Skeletal muscle satellite cell (primary cell): Measurements from ENCODE around the gene CR1.
"Not testable (repeated sequence)": the region's sequence is repeated elsewhere in the genome, so short reads cannot be mapped to it uniquely, and the experiment has no call there.

Experiments
- H3K27me3 ChIP-seq: 2 replicates; pipeline ENCODE4 v1.7.0; 2013; ENCODE audit warnings: low read length; ENCODE audit not compliant: control insufficient read depth, insufficient read depth
- H3K36me3 ChIP-seq: 2 replicates; pipeline ENCODE4 v1.7.0; 2013; ENCODE audit warnings: mild to moderate bottlenecking, control low read depth, low read length; ENCODE audit not compliant: insufficient read depth
- H3K4me1 ChIP-seq: 2 replicates; pipeline ENCODE4 v1.7.0; 2013; ENCODE audit warnings: low read length; ENCODE audit not compliant: control insufficient read depth, insufficient read depth
- H3K4me2 ChIP-seq: 2 replicates; pipeline ENCODE4 v1.7.0; 2013; ENCODE audit warnings: mild to moderate bottlenecking, low read length
- H3K4me3 ChIP-seq: 2 replicates; pipeline ENCODE4 v1.7.0; 2013; ENCODE audit warnings: low read length
- H3K9ac ChIP-seq: 2 replicates; pipeline ENCODE4 v1.7.0; 2013; ENCODE audit warnings: mild to moderate bottlenecking, low read depth, low read length, moderate library complexity
- H3K9me3 ChIP-seq: replicated peaks from 2 replicates; pipeline ENCODE4 v1.7.0; 2013; ENCODE audit warnings: mild to moderate bottlenecking, control low read depth, low read length

CR1 gene

GRCh38 chr1:207669528-207670009, 173.6 kb downstream of the CR1 start:
- H3K27me3 ChIP-seq: peaks cover 51% of the 10 kb centered on the region
- H3K9ac ChIP-seq: no peak overlapping the region
- H3K4me1 ChIP-seq: no peaks in the 10 kb centered on the region

DNA sequence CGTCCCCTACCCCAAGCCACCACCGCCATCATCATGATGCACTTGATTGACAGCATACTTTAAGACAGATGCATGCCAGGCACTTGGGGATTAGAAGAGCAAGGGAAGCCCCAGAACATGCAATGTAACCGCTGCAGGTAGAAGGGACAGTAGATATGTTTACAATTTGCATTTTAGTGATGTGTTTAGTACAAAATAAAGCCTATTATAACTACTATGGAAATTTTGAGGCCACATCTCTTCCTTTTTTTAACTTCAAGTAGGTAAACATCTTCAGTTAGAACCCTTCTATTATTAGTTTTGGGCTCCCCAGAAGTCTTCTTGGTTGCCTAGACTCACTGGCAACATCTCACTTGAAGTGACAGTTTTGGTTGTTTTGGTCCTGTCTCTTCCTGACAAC, 174.2 kb downstream of the CR1 start:
- Histone ChIP-seq H3K27me3 (peaks cover 51% of the 10 kb centered on the region), H3K4me1 (no peaks in the 10 kb centered on the region), H3K4me2 (no peak overlapping the region), H3K9me3 (no peaks in the 10 kb centered on the region), H3K36me3 (no peaks in the 10 kb centered on the region), H3K4me3 (no peak overlapping the region), H3K9ac (no peak overlapping the region)

More at GRCh38 chr1:207669528-207670009, 173.6 kb downstream of the CR1 start:
- Histone ChIP-seq H3K36me3 (no peaks in the 10 kb centered on the region), H3K4me2 (no peak overlapping the region), H3K9me3 (no peaks in the 10 kb centered on the region), H3K4me3 (no peak overlapping the region)

- Histone ChIP-seq H3K9me3 (no peaks in the 10 kb centered on the region), H3K4me3 (no peak overlapping the region), H3K4me1 (no peaks in the 10 kb centered on the region), H3K4me2 (no peak overlapping the region), H3K9ac (no peak overlapping the region), H3K27me3 (peaks cover 51% of the 10 kb centered on the region), H3K36me3 (no peaks in the 10 kb centered on the region)
These were observed 175.0 kb downstream of the CR1 start for GRCh38 chr1:207670997-207671396.

- H3K9me3 ChIP-seq: no peaks in the 10 kb centered on the region
These were observed 176.7 kb downstream of the CR1 start for GRCh38 chr1:207672522-207673130.

GRCh38 chr1:207673399-207673798, 177.4 kb downstream of the CR1 start:
- no peak overlapping the region for H3K4me2 ChIP-seq
- no peaks in the 10 kb centered on the region for H3K4me1 ChIP-seq
- H3K27me3 ChIP-seq: peaks cover 38% of the 10 kb centered on the region
- no peak overlapping the region for H3K9ac ChIP-seq
- no peaks in the 10 kb centered on the region for H3K36me3 ChIP-seq
- no peaks in the 10 kb centered on the region for H3K9me3 ChIP-seq
- no peak overlapping the region for H3K4me3 ChIP-seq

More at GRCh38 chr1:207672522-207673130, 176.7 kb downstream of the CR1 start:
- H3K9ac ChIP-seq: no peak overlapping the region
- H3K4me2 ChIP-seq: no peak overlapping the region
- H3K36me3 ChIP-seq: no peaks in the 10 kb centered on the region
- H3K4me3 ChIP-seq: no peak overlapping the region
- no peaks in the 10 kb centered on the region for H3K4me1 ChIP-seq
- peaks cover 40% of the 10 kb centered on the region for H3K27me3 ChIP-seq

DNA sequence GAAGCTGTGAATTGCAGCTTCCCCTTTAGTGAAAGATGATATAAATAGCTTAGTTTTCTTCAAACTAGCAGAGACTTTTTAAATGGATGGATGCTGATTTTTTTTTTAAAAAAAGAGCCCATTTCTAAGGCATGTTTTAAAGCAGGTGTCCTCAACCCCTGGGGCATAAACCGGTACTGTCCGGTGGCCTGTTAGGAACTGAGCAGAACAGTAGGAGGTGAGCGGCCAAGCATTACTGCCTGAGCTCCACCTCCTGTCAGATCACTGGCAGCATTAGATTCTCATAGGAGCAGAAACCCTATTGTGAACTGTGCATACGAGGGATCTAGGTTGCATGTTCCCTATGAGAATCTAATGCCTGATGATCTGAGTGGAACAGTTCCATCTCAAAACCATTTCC, 180.2 kb downstream of the CR1 start:
- H3K9me3 ChIP-seq: no peaks in the 10 kb centered on the region
- no peak overlapping the region for H3K4me2 ChIP-seq
- H3K4me3 ChIP-seq: no peak overlapping the region
- H3K4me1 ChIP-seq: peaks cover 3% of the 10 kb centered on the region
- H3K27me3 ChIP-seq: peaks cover 12% of the 10 kb centered on the region
- no peak overlapping the region for H3K9ac ChIP-seq
- no peaks in the 10 kb centered on the region for H3K36me3 ChIP-seq

GRCh38 chr1:207680590-207681388, 184.8 kb downstream of the CR1 start:
- H3K36me3 ChIP-seq, H3K4me1 ChIP-seq, H3K9ac ChIP-seq, H3K4me3 ChIP-seq, H3K4me2 ChIP-seq, H3K9me3 ChIP-seq, H3K27me3 ChIP-seq: not testable (repeated sequence)

GRCh38 chr1:207682872-207683434, 187.0 kb downstream of the CR1 start:
- not testable (repeated sequence) for H3K4me2 ChIP-seq, H3K9ac ChIP-seq, H3K4me1 ChIP-seq, H3K4me3 ChIP-seq, H3K9me3 ChIP-seq, H3K36me3 ChIP-seq, H3K27me3 ChIP-seq

DNA sequence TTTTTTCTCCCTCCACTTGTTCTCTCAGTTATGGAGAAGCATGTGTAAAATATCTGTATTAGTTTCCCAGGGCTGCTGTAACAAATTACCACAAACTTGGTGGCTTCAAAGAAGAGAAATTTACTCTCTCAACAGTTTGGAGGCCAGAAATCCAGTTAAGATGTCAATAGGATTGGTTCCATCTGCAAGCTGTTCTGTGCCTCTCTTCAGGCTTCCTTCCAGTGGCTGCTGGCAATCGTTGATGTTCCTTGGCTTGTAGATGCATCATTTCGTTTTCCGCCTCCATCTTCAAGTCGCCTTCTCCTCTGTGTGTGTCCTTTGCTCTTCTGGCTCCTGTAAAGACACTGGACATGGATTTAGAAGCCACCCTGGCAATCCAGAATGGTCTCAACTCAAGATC, 194.6 kb downstream of the CR1 start:
- H3K27me3 ChIP-seq, H3K4me3 ChIP-seq, H3K4me2 ChIP-seq, H3K36me3 ChIP-seq, H3K4me1 ChIP-seq, H3K9me3 ChIP-seq, H3K9ac ChIP-seq: not testable (repeated sequence)

GRCh38 chr1:207691010-207691409, 195.1 kb downstream of the CR1 start:
- Histone ChIP-seq H3K36me3 (no peaks in the 10 kb centered on the region), H3K4me2 (no peak overlapping the region), H3K4me1 (no peaks in the 10 kb centered on the region), H3K27me3 (peaks cover 9% of the 10 kb centered on the region), H3K9me3 (no peaks in the 10 kb centered on the region), H3K9ac (no peak overlapping the region), H3K4me3 (no peak overlapping the region)
